HepG2 (cell line): ENCODE measurements around the gene NT5C.

ENCODE experiments used
- CEBPZ ChIP-seq: IDR thresholded peaks from 2 replicates; pipeline ENCODE4 v1.6.1; 2012; ENCODE audit warnings: low read length, improper control_type of control experiment
- MAX ChIP-seq: IDR thresholded peaks from 2 replicates; pipeline ENCODE4 v1.6.1; 2012; ENCODE audit warnings: inconsistent platforms
- PHF5A ChIP-seq: IDR thresholded peaks from one replicate; pipeline ENCODE4 v1.6.1; 2018; ENCODE audit warnings: low read depth, missing genetic modification reagents; ENCODE audit not compliant: unreplicated experiment
- TAF1 ChIP-seq: sonication (generic); formaldehyde crosslinking; IDR thresholded peaks from 2 replicates; pipeline ENCODE4 v1.4.0; 2020; ENCODE audit warnings: missing genetic modification reagents

GRCh38 chr17:75114552-75115314 is 16.8 kb downstream of the NT5C start:
- TF ChIP-seq TAF1 (CRISPR knock-in tag) = no peak
- TF ChIP-seq CEBPZ = no peak
- TF ChIP-seq PHF5A (CRISPR knock-in tag) = no peak
- no peak for TF ChIP-seq MAX
